ENCODE data around the gene TM9SF2.

DNA sequence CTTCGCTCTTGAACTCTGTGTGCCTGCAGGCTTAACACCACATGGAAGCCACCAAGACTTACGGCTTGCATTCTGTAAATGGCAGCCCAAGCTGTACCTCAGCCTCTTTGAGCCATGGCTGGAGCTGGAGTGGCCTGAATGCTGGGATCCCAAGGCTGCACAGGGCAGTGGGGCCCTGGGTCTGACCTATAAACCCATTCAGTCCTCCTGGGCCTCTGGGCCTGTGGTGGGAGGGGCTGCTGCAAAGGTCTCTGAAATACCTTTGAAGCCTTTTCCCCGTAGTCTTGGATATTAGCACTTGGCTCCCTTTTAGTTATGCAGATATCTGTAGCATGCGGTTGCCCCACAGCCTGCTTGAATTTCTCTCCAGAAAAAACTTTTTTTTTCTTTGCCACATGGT lies 8.2 kb downstream of the TM9SF2 start:
- TF ChIP-seq EZH2 (IDR thresholded peaks at IDR 0.05; ENCODE audit: low read length, unreplicated experiment), result no peak
- TF ChIP-seq EZH2phosphoT487 (IDR thresholded peaks at IDR 0.05; ENCODE audit: borderline replicate concordance, low read length), result no peak
- TF ChIP-seq, protein P1, sequence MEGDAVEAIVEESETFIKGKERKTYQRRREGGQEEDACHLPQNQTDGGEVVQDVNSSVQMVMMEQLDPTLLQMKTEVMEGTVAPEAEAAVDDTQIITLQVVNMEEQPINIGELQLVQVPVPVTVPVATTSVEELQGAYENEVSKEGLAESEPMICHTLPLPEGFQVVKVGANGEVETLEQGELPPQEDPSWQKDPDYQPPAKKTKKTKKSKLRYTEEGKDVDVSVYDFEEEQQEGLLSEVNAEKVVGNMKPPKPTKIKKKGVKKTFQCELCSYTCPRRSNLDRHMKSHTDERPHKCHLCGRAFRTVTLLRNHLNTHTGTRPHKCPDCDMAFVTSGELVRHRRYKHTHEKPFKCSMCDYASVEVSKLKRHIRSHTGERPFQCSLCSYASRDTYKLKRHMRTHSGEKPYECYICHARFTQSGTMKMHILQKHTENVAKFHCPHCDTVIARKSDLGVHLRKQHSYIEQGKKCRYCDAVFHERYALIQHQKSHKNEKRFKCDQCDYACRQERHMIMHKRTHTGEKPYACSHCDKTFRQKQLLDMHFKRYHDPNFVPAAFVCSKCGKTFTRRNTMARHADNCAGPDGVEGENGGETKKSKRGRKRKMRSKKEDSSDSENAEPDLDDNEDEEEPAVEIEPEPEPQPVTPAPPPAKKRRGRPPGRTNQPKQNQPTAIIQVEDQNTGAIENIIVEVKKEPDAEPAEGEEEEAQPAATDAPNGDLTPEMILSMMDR (conservative IDR thresholded peaks at IDR 0.05; ENCODE audit: low read depth, low read length), result no peak

All from PC-3 (cell line).